Right cardiac atrium (tissue), 5 donors: ENCODE measurements around the gene HOXC4. TPM values are rescaled to one million over a fixed set of nuclear protein-coding genes. Genes with fewer than 3 reads are reported as not detected.

Experiments used
- ATAC-seq, 2 donors: fragments of 200-7000 bp; cut with Tn5 transposase; one replicate each; pipeline versions ENCODE4 v1.8.0 to v1.9.1; 2020; ENCODE audit warnings: moderate library complexity in 2 of 2, mild to moderate bottlenecking in 1 of 2
- DNase-seq, 3 donors: peaks; one replicate each; pipeline ENCODE4 v3.0.0-alpha.2; 2020
- H3K27ac ChIP-seq: one replicate; pipeline ENCODE4 v1.5.1; 2013; ENCODE audit warnings: mild to moderate bottlenecking, low read length, control low read depth, moderate library complexity
- H3K27me3 ChIP-seq: one replicate; pipeline ENCODE4 v1.6.1; 2013; ENCODE audit not compliant: control insufficient read depth, insufficient read depth
- H3K4me1 ChIP-seq: one replicate; pipeline ENCODE4 v1.6.1; 2013; ENCODE audit warnings: low read length; ENCODE audit not compliant: control insufficient read depth, insufficient read depth
- H3K4me3 ChIP-seq: one replicate; pipeline ENCODE4 v1.5.1; 2013; ENCODE audit warnings: low read length, control low read depth
- H3K9me3 ChIP-seq: one replicate; pipeline ENCODE4 v1.6.1; 2013; ENCODE audit warnings: low read length; ENCODE audit not compliant: control insufficient read depth
- WGBS: extraction: QIAGEN DNeasy Blood & Tissue Kit; methylation state at CpG from one replicate; pipeline ENCODE4 v1.1.7; 2013; 5-methylcytosine and 5-hydroxymethylcytosine counted together
- intact Hi-C, 4 donors: fragments of 100-400 bp; cut with DNase I; formaldehyde crosslinking; loops; one replicate each; pipeline versions ENCODE4 v1.11.0 to v1.14.0; 2022 to 2023
- long read RNA-seq, 4 donors: library from polyadenylated mRNA; unstranded; transcript quantifications; one replicate each; pipeline ENCODE4 v2.0.0, GENCODE V29; 2020 to 2021
- polyA plus RNA-seq: library from polyadenylated mRNA; stranded (reverse); fragments of 200-250 nt; gene quantifications from one replicate; pipeline ENCODE4 v1.2.3, GENCODE V29; 2013
- total RNA-seq, 4 donors: library from RNA; stranded (reverse); fragmentation: NEBNext Ultra II Directional; extraction: Animal tissue kit (Norgen Biotek cat#: 25700); gene quantifications; one replicate each; pipeline ENCODE4 v1.2.1, GENCODE V29; 2021
- donor health status: healthy with polysubstance abuse.
- donor health status: DM: no; HTN: yes; CAD: no.
- donor health status: DM: no; HTN: no; CAD: no.
- donor health status: DM: no; HTN: yes; CAD: no; lungs with severe emphysema.
- donor health status: DM: yes; HTN: yes; CAD: no.

HOXC4 gene
- under 1 TPM in 3 of 4 donors, not detected in 1; 0.14 to 0.37 (median 0.33) TPM for total RNA-seq
- 0.32 TPM for polyA plus RNA-seq
- long read RNA-seq, donor 1, partial matches to known transcripts: 0 of 1 reads
- long read RNA-seq, donor 1, other reads (novel, unspliced or antisense): 0 of 1 reads
- long read RNA-seq, donor 2: 0 reads
- long read RNA-seq, donor 3: 0 reads
- long read RNA-seq, donor 4: 0 reads

DNA sequence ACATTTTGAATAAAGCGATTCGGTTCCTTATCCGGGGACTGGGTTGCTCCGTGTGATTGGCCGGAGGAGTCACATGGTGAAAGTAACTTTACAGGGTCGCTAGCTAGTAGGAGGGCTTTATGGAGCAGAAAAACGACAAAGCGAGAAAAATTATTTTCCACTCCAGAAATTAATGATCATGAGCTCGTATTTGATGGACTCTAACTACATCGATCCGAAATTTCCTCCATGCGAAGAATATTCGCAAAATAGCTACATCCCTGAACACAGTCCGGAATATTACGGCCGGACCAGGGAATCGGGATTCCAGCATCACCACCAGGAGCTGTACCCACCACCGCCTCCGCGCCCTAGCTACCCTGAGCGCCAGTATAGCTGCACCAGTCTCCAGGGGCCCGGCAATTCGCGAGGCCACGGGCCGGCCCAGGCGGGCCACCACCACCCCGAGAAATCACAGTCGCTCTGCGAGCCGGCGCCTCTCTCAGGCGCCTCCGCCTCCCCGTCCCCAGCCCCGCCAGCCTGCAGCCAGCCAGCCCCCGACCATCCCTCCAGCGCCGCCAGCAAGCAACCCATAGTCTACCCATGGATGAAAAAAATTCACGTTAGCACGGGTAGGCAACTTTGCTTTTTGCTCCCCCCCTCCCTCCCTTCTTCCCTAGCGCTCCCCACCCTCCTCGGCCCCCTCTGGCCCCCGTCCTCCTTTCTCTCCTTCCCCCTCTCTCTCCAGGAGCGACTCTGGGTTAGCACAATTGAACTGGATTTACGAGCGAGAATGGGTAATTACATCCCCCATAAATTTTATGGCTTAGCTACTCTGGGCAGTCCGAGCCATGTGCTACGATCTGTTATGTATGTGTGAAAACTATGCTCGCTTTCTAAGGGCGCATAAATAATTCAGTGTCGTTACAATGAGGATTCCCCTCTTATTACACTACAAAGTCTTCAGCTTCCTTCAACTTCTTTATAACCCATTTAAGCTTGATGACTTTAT lies at the start of gene HOXC4:
HOXC4 (plus strand) TSS at position 85 of the 991 bp plus-strand sequence; CDS start at position 173, 88 bp downstream.
- WGBS: 3% methylated on average over 52 of the region's 52 CpGs
- Histone ChIP-seq H3K27me3 (peaks cover 2% of the 10 kb centered on the region), H3K9me3 (no peaks in the 10 kb centered on the region), H3K27ac (no peak within 1 kb of the TSS), H3K4me3 (peak within 1 kb of the TSS; percentile 48), H3K4me1 (no peaks in the 10 kb centered on the region)
- DNase-seq (peak in 1 of 3 donors; percentile 61), ATAC-seq (peak; percentile 67)
- intact Hi-C loops: no loop called here

DNA sequence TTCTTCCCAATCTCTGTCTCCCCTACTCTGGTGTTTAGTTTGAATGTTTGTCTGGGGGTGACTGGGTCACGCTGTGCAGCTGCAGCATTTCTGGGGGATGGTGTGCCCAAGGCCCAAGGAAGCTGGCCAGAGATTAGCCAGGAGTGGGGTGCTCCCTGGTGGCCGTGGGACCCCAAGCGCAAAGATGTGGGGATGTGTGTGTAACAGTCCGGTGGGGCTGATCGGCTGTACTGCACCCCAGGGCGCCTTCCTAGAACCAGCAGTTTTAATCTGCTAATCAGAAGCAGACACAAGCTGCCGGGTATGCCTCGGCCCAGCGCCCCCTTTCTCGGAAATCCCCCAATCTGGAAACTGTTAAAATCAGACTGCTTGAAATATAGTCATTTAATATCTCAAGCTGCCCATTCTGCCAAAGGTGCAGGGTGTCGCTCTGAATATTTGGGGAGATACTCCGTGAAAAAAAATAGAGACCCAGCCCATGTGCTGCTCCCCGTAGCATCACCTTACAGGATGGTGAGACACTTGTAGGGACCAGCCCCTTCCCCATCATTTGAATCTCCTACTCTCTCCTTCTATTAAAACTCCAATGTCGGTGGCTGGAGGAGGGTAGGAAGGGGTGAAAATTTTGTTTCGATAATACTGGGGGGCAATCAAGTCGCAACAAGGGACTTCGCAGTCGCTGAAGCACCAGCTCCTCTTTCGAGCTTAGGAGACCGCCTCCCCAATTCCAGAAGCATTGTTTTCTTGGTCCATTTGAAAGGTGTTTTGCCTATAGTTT lies 49.4 kb upstream of the HOXC4 start:
- intact Hi-C loops: no loop called here
- no peak for ATAC-seq
- H3K27me3 ChIP-seq: no peaks in the 10 kb centered on the region
- H3K4me3 ChIP-seq: no peak overlapping the region
- no peak overlapping the region for H3K27ac ChIP-seq
- 20% methylated on average over 20 of the region's 20 CpGs for WGBS
- peaks cover under 1% of the 10 kb centered on the region for H3K4me1 ChIP-seq
- DNase-seq: no peak
- H3K9me3 ChIP-seq: no peaks in the 10 kb centered on the region

DNA sequence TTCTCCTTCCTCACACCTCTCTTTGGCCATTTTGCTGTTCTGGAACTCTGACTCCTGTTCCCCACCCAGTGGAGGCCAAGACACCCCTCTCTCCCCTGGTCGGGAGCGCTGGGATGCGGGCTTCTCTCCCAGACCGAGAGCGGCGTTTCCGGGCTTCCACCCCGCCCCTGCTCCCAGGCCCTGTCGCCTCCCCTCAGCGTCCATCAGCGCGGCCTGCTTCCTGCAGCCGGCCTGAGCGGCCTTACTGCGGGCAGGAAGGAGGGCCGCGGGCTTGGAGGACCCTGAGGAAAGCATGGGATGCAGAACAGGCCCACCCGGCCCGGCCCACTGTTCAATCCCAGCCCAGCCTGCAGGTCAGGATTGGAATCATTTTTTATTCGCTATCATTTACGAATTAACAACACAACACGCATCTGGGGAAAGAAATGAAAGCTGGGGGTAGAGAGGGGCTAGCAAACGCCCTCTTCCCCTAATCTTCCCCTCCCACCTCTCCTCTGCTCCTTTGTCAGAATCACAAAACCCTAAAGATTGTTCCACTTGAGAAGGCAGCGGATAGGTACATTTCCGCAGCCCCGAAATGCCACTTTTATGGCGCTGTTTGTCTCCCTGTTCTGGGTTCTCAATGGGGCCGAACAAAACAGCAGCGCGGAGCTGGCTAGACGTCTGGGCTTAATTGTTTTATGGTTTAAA lies 48.6 kb upstream of the HOXC4 start:
- no peaks in the 10 kb centered on the region for H3K9me3 ChIP-seq
- intact Hi-C loops: loop anchor here in 1 of 4 donors (5.0 kb wide), 1 partner anchor 197 kb away; no protein-coding TSS in a partner anchor
- no peak overlapping the region for H3K27ac ChIP-seq
- 16% methylated on average over 31 of the region's 31 CpGs for WGBS
- H3K27me3 ChIP-seq: no peaks in the 10 kb centered on the region
- no peak for ATAC-seq
- no peak overlapping the region for H3K4me3 ChIP-seq
- no peak for DNase-seq
- H3K4me1 ChIP-seq: peaks cover 2% of the 10 kb centered on the region

DNA sequence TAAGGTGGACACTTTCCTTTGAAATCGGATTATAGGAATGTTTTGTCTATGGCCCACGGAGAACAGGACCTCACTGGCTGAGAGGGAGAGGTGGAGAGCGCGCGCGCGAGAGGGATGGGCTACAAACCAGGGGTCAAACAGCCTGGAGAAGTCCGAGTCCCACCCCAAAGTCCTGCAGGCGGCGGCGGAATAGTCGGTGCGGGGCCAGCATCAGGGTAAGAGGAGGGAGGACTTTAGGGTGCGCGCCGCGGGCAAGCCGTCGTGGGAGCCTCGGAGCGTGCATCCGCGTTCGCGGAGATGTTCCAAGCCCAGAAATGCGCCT lies 48.1 kb upstream of the HOXC4 start:
- ATAC-seq: no peak
- Histone ChIP-seq H3K27ac (no peak overlapping the region), H3K4me3 (no peak overlapping the region), H3K4me1 (peaks cover 2% of the 10 kb centered on the region), H3K27me3 (no peaks in the 10 kb centered on the region), H3K9me3 (no peaks in the 10 kb centered on the region)
- no peak for DNase-seq
- intact Hi-C loops: loop anchor here in 1 of 4 donors (5.0 kb wide), 1 partner anchor 197 kb away; no protein-coding TSS in a partner anchor
- 9% methylated on average over 26 of the region's 26 CpGs for WGBS

DNA sequence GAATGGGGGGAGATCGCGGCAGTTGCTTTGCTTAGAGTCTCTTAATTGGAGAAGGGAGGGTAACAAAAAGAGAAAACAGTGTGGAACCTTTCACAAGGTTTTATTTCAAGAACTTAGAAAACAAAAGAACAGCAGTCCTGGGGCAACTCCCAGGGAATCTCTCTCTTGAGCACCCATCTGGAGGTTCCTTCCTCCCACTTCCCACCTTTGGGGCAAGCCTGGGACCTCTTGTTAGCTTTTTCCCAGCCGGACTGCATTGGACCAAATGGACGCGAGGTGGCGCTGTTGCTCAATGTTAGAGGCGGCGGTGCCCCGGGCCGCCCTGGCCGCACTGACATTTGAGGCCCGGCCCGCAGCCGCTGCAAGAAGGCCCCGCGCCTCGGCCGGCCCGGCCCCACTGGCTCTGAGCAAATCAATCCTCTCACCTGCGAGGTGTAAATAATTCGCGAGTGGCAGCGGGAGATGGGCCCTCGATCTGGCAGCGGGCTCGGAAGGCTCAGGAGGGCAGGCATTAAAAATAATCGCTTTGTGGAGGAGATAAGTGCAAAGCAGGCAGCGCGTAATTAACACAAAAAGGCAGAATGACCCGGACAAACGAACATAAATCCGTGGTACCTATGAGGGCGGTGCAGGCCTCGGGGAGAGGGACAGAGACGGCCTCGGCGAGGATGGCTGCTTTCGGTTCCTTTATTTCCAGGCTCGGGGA lies 47.6 kb upstream of the HOXC4 start:
- Histone ChIP-seq H3K4me1 (peaks cover 2% of the 10 kb centered on the region), H3K27ac (no peak overlapping the region), H3K27me3 (no peaks in the 10 kb centered on the region), H3K4me3 (peak overlapping the region; percentile 50), H3K9me3 (no peaks in the 10 kb centered on the region)
- peak; percentile 83 to 95 (median 94) for DNase-seq
- WGBS: 8% methylated on average over 39 of the region's 39 CpGs
- ATAC-seq: peak; percentile 86 to 91
- intact Hi-C loops: loop anchor here in 3 of 4 donors (2.0 to 5.0 kb wide), 2 partner anchors 195 to 196 kb away; no protein-coding TSS in a partner anchor

DNA sequence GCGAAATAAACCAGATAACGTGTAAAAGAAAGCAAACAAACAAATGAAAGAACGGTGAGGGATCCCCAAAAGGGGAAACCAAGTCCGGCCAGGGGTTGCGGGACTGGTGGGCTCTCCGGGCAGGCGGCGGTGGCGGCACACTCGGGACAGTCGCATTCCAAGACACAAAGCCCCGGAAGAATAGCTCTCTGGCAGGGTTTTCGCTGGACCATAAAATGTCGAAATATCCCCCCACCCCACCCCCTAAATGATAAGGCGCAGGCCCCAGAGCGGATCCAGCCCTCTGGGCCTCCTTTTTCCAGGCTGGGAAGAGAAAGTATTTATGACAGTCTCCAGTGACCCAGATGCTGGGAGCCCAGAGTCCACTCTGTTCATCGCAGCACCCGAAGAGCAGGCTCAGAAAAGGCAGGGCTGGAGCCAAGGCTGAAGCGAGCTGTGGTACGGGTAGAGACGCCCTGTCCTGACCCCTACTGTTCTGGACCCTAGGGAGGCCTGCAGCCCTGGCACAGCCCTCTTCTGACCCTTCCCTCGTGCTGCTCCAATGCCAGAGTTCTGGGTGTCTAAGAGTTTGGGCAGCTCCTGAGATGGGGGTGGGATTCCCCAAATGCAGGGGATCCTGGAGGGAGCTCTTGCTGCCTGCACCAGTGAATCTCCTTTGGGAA lies 46.9 kb upstream of the HOXC4 start:
- Histone ChIP-seq H3K9me3 (no peaks in the 10 kb centered on the region), H3K4me3 (peak overlapping the region; percentile 50), H3K27ac (no peak overlapping the region), H3K4me1 (peaks cover 2% of the 10 kb centered on the region), H3K27me3 (no peaks in the 10 kb centered on the region)
- WGBS: 28% methylated on average over 22 of the region's 22 CpGs
- no peak for DNase-seq
- intact Hi-C loops: loop anchor here in 3 of 4 donors (2.0 to 5.0 kb wide), 2 partner anchors 194 to 196 kb away; no protein-coding TSS in a partner anchor
- no peak for ATAC-seq

DNA sequence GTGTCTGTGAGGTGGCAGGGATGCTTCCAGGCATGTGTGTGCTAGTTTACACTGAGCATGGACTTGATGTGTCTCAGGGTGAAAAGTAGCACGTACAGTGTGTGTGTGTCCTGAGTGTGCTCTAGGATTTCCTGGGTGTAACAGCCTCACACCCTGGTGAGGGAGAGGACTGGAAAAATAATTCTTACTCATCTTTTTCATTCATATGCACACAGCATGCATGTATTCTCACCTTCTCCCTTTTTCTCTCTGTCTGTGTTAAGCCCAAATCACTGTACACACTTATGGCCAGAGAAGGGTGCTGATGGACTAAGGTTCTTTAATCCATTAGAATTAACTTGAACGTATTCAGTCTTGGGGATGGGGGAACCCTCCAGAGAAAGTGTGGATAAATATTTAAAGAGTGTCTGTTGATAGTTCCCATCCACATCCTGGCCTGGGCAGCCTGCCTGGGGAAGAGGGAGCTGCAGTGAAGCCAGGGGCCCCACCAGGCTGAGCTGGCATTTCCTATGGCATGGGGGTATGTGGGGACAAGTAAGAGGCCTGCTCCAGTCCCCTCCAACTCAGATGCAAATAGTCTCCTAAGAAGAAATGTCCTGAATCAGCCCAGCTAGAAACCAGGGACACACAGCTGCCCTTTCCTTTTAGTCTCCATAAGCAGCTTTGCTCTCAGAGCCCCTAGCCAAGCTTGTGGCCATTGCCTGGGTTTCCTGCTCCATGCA lies 45.9 kb upstream of the HOXC4 start:
- DNase-seq (no peak), ATAC-seq (no peak)
- no peaks in the 10 kb centered on the region for H3K27me3 ChIP-seq
- 50% methylated on average over 2 of the region's 2 CpGs for WGBS
- peaks cover 2% of the 10 kb centered on the region for H3K4me1 ChIP-seq
- no peaks in the 10 kb centered on the region for H3K9me3 ChIP-seq
- H3K27ac ChIP-seq: no peak overlapping the region
- intact Hi-C loops: loop anchor here (2.0 to 5.0 kb wide), 2 partner anchors 193 to 195 kb away; no protein-coding TSS in a partner anchor
- no peak overlapping the region for H3K4me3 ChIP-seq

DNA sequence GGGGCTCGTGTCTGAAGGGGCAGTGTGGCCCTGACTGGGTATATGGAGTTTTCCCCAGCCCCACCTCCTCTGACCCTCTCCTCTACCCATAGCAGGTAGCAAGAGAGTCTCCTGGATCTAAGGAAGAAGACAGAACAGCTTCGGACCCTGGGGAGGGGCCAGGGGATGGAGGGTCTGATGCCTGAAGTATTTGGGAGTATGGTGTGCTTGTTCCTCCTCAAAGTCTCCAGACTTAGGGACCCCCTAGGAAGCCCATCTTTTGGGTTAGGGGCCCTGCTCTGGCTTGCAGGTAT lies 45.4 kb upstream of the HOXC4 start:
- 18% methylated on average over 2 of the region's 2 CpGs for WGBS
- ATAC-seq (no peak), DNase-seq (no peak)
- Histone ChIP-seq H3K27me3 (no peaks in the 10 kb centered on the region), H3K27ac (no peak overlapping the region), H3K4me1 (peaks cover 2% of the 10 kb centered on the region), H3K9me3 (no peaks in the 10 kb centered on the region), H3K4me3 (no peak overlapping the region)
- intact Hi-C loops: loop anchor here in 2 of 4 donors (2.0 to 5.0 kb wide), 2 partner anchors 193 to 194 kb away; no protein-coding TSS in a partner anchor
